ENCODE data around the gene TXLNB.

The TXLNB gene

GRCh38 chr6:139291813-139292619, at the start of gene TXLNB (continued):
- peak; percentile 88 for TF ChIP-seq ZSCAN18 (tag by site-specific recombination; IDR thresholded peaks at IDR 0.05)
- no peak for TF ChIP-seq ZBTB49 (tag by site-specific recombination; IDR thresholded peaks at IDR 0.05; ENCODE audit: low read depth)
- TF ChIP-seq, protein P1, sequence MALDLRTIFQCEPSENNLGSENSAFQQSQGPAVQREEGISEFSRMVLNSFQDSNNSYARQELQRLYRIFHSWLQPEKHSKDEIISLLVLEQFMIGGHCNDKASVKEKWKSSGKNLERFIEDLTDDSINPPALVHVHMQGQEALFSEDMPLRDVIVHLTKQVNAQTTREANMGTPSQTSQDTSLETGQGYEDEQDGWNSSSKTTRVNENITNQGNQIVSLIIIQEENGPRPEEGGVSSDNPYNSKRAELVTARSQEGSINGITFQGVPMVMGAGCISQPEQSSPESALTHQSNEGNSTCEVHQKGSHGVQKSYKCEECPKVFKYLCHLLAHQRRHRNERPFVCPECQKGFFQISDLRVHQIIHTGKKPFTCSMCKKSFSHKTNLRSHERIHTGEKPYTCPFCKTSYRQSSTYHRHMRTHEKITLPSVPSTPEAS (tag by site-specific recombination; IDR thresholded peaks at IDR 0.05), result peak; percentile 99
- peak; percentile 74 for TF ChIP-seq FEZF1 (tag by site-specific recombination; IDR thresholded peaks at IDR 0.05)
- TF ChIP-seq PRDM1 (tag by site-specific recombination; IDR thresholded peaks at IDR 0.05), result peak; percentile 92
- TF ChIP-seq ZNF707 (tag by site-specific recombination; IDR thresholded peaks at IDR 0.05), result no peak
- peak; percentile 81; the same call in 1 of the 2 replicates for TF ChIP-seq RBAK (tag by site-specific recombination; IDR thresholded peaks at IDR 0.05)
- TF ChIP-seq EGR2 (tag by site-specific recombination; IDR thresholded peaks at IDR 0.05; ENCODE audit: low read depth), result peak; percentile 86
- peak; percentile 13; the same call in 1 of the 2 replicates for TF ChIP-seq YY1 (tag by site-specific recombination; IDR thresholded peaks at IDR 0.05)
- TF ChIP-seq ZNF610 (tag by site-specific recombination; IDR thresholded peaks at IDR 0.05; ENCODE audit: borderline replicate concordance), result peak; percentile 63; the same call in 1 of the 2 replicates
- TF ChIP-seq OSR2 (tag by site-specific recombination; IDR thresholded peaks at IDR 0.05), result no peak
- peak; percentile 60 for TF ChIP-seq ZNF394 (tag by site-specific recombination; IDR thresholded peaks at IDR 0.05; ENCODE audit: borderline replicate concordance)
- peak; percentile 82; the same call in 1 of the 2 replicates for TF ChIP-seq ZNF501 (tag by site-specific recombination; IDR thresholded peaks at IDR 0.05)
- TF ChIP-seq ZBTB17 (tag by site-specific recombination; IDR thresholded peaks at IDR 0.05), result peak; percentile 87
- TF ChIP-seq, protein P2, sequence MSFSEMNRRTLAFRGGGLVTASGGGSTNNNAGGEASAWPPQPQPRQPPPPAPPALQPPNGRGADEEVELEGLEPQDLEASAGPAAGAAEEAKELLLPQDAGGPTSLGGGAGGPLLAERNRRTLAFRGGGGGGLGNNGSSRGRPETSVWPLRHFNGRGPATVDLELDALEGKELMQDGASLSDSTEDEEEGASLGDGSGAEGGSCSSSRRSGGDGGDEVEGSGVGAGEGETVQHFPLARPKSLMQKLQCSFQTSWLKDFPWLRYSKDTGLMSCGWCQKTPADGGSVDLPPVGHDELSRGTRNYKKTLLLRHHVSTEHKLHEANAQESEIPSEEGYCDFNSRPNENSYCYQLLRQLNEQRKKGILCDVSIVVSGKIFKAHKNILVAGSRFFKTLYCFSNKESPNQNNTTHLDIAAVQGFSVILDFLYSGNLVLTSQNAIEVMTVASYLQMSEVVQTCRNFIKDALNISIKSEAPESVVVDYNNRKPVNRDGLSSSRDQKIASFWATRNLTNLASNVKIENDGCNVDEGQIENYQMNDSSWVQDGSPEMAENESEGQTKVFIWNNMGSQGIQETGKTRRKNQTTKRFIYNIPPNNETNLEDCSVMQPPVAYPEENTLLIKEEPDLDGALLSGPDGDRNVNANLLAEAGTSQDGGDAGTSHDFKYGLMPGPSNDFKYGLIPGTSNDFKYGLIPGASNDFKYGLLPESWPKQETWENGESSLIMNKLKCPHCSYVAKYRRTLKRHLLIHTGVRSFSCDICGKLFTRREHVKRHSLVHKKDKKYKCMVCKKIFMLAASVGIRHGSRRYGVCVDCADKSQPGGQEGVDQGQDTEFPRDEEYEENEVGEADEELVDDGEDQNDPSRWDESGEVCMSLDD (tag by site-specific recombination; IDR thresholded peaks at IDR 0.05), result peak; percentile 76; the same call in 1 of the 2 replicates
- no peak for TF ChIP-seq ZSCAN16 (tag by site-specific recombination; IDR thresholded peaks at IDR 0.05)
- peak; percentile 83 for TF ChIP-seq ZIC2 (tag by site-specific recombination; IDR thresholded peaks at IDR 0.05)
- TF ChIP-seq ZBTB26 (tag by site-specific recombination; optimal IDR thresholded peaks at IDR 0.05), result peak; percentile 98
- peak; percentile 50; the same call in 1 of the 2 replicates for TF ChIP-seq ZNF76 (tag by site-specific recombination; IDR thresholded peaks at IDR 0.05; ENCODE audit: borderline replicate concordance, low read depth)
- peak; percentile 39; the same call in 1 of the 2 replicates for TF ChIP-seq ZNF24 (tag by site-specific recombination; IDR thresholded peaks at IDR 0.05)
- peak; percentile 83 for TF ChIP-seq ZNF2 (tag by site-specific recombination; IDR thresholded peaks at IDR 0.05)
- TF ChIP-seq ZNF544 (tag by site-specific recombination; IDR thresholded peaks at IDR 0.05), result no peak
- TF ChIP-seq SP7 (tag by site-specific recombination; IDR thresholded peaks at IDR 0.05), result peak; percentile 94
- TF ChIP-seq ZBTB44 (tag by site-specific recombination; IDR thresholded peaks at IDR 0.05), result no peak
- peak; percentile 86 for TF ChIP-seq ZNF341 (tag by site-specific recombination; IDR thresholded peaks at IDR 0.05; ENCODE audit: low read depth)
- peak; percentile 95 for TF ChIP-seq SCRT2 (tag by site-specific recombination; IDR thresholded peaks at IDR 0.05)
- TF ChIP-seq ZNF596 (tag by site-specific recombination; IDR thresholded peaks at IDR 0.05), result no peak
- TF ChIP-seq ZFP41 (tag by site-specific recombination; IDR thresholded peaks at IDR 0.05; ENCODE audit: borderline replicate concordance), result no peak
- peak; percentile 95 for TF ChIP-seq ZNF785 (tag by site-specific recombination; IDR thresholded peaks at IDR 0.05)

All from HEK293 (cell line).